Measurements from ENCODE around the gene SEMA6B. TPM values are rescaled to one million over a fixed set of nuclear protein-coding genes. Genes with fewer than 3 reads are reported as not detected.
A peak's percentile ranks its signal among the peaks of the same experiment; 100 is the strongest.

The SEMA6B gene
- total and polyA plus RNA-seq, 2 of the 8 experiments (the other 6 are each of a cell fraction or from before 2014, with no cell fraction given): 31.3 to 54.4 TPM

- TF ChIP-seq SP2 (IDR thresholded peaks at IDR 0.05; ENCODE audit: low read length): no peak
- no peak for TF ChIP-seq USF2 (IDR thresholded peaks at IDR 0.05; ENCODE audit: low read length)
- TF ChIP-seq RXRA (IDR thresholded peaks at IDR 0.05; ENCODE audit: insufficient read depth, low read depth, low read length): no peak
- no peak for TF ChIP-seq ATF3 (IDR thresholded peaks at IDR 0.05; ENCODE audit: insufficient read depth, low read depth, low read length)
- no peak for TF ChIP-seq CBX8 (IDR thresholded peaks at IDR 0.05; ENCODE audit: borderline replicate concordance, low read depth, low read length)
- TF ChIP-seq RFX5 (IDR thresholded peaks at IDR 0.05; ENCODE audit: borderline replicate concordance, low read depth, low read length): no peak
- peak; percentile 28 for TF ChIP-seq KDM4A (IDR thresholded peaks at IDR 0.05; ENCODE audit: low read depth, low read length, severe bottlenecking)
- no peak for TF ChIP-seq SIX5 (IDR thresholded peaks at IDR 0.05; ENCODE audit: low read depth, low read length)
- TF ChIP-seq SUZ12 (IDR thresholded peaks at IDR 0.05; ENCODE audit: low read length): no peak
- TF ChIP-seq KDM5A (IDR thresholded peaks at IDR 0.05; ENCODE audit: low read length): no peak
- no peak for TF ChIP-seq POU5F1 (IDR thresholded peaks at IDR 0.05; ENCODE audit: low read depth, low read length)
- TF ChIP-seq PHF8 (conservative IDR thresholded peaks at IDR 0.05; ENCODE audit: low read depth, low read length): peak; percentile 77; the same call in 1 of the 2 replicates
- peak; percentile 73 for TF ChIP-seq SP1 (IDR thresholded peaks at IDR 0.05; ENCODE audit: low read depth, low read length)
- TF ChIP-seq KDM1A (IDR thresholded peaks at IDR 0.05; ENCODE audit: borderline replicate concordance, low read length): no peak; the same call in 1 of the 2 replicates
- peak; percentile 60; the same call in 1 of the 2 replicates for TF ChIP-seq TAF1 (IDR thresholded peaks at IDR 0.05; ENCODE audit: low read depth, low read length)
Observed at GRCh38 chr19:4534836-4535658, 24.4 kb downstream of the SEMA6B start, which contains the start of gene PLIN5 (continued).

Data from H1 (cell line).